A549 (cell line): Measurements from ENCODE around the gene WDR62. TPM values are rescaled to one million over a fixed set of nuclear protein-coding genes. Genes with fewer than 3 reads are reported as not detected.

Experiments used
- ATAC-seq, 2 experiments: fragments of 200-7000 bp in 1 of 2; fragments of >200 bp in 1 of 2; cut with Nextera tagmentation in 1 of 2; cut with Tn5 transposase in 1 of 2; 3 replicates each; pipeline versions ENCODE4 v1.8.0 to v1.9.1; 2018 to 2020; ENCODE audit warnings: mild to moderate bottlenecking in 1 of 2, moderate library complexity in 1 of 2
- CTCF ChIA-PET: fragments of 300-600 bp; sonication (Branson Sonifier 250); formaldehyde crosslinking; extraction: SDS; loops from one replicate; lab custom pipeline; 2021; ENCODE audit warnings: antibody characterized with exemption, inconsistent platforms; lab: Yijun Ruan, JAX
- POLR2A ChIA-PET: fragments of 350-600 bp; formaldehyde crosslinking; extraction: SDS; loops from one replicate; lab custom pipeline; 2021; ENCODE audit warnings: antibody characterized with exemption, inconsistent platforms; lab: Yijun Ruan, JAX
- DNase-seq, 2 experiments: peaks; one replicate each; pipeline versions ENCODE4 v3.0.0 to v3.0.0-alpha.2; 2011 to 2016; ENCODE audit warnings: low read depth in 1 of 2, low spot score in 1 of 2
- FAIRE-seq: peaks from 2 replicates; lab custom pipeline; 2011; peaks lifted over from hg19 to GRCh38; lab: Jason Lieb, UNC
- H3K27ac ChIP-seq, 2 experiments: fragments of >200 bp; sonication (Bioruptor Twin); formaldehyde crosslinking; 3 replicates each; pipeline ENCODE4 v1.5.1; 2016 to 2017
- H3K4me1 ChIP-seq: fragments of >200 bp; sonication (Bioruptor Twin); formaldehyde crosslinking; 3 replicates; pipeline ENCODE4 v1.6.1; 2016
- H3K4me2 ChIP-seq: fragments of >200 bp; sonication (Bioruptor Twin); formaldehyde crosslinking; 3 replicates; pipeline ENCODE4 v1.6.1; 2016
- H3K4me3 ChIP-seq: fragments of >200 bp; sonication (Bioruptor Twin); formaldehyde crosslinking; 3 replicates; pipeline ENCODE4 v1.5.1; 2016
- H3K9me3 ChIP-seq: fragments of >200 bp; sonication (Bioruptor Twin); formaldehyde crosslinking; 3 replicates; pipeline ENCODE4 v1.6.1; 2016
- ATOH8 ChIP-seq: fragments of 250-450 bp; sonication (Bioruptor Pico); IDR thresholded peaks from 2 replicates; pipeline ENCODE4 v1.5.0; 2020; ENCODE audit warnings: low read depth, mild to moderate bottlenecking, moderate library complexity
- BCL3 ChIP-seq: fragments of >200 bp; sonication (Bioruptor Twin); formaldehyde crosslinking; IDR thresholded peaks from 3 replicates; pipeline ENCODE4 v1.6.1; 2016
- CEBPB ChIP-seq, 2 experiments: fragments of >200 bp in 1 of 2; sonication (Bioruptor Twin) in 1 of 2; formaldehyde crosslinking in 1 of 2; IDR thresholded peaks; 2 replicates each; pipeline ENCODE4 v1.6.1; 2012 to 2016
- CHD2 ChIP-seq: fragments of 150-350 bp; IDR thresholded peaks from 2 replicates; pipeline ENCODE4 v1.6.1; 2014; ENCODE audit warnings: low read length; ENCODE audit not compliant: partially characterized antibody
- CHD4 ChIP-seq: fragments of 200-600 bp; sonication (generic); IDR thresholded peaks from 2 replicates; pipeline ENCODE4 v1.6.1; 2016; ENCODE audit warnings: antibody characterized with exemption, mild to moderate bottlenecking, borderline replicate concordance
- EHMT2 ChIP-seq: fragments of 200-600 bp; sonication (generic); IDR thresholded peaks from 2 replicates; pipeline ENCODE4 v1.6.1; 2016; ENCODE audit warnings: antibody characterized with exemption, low read depth, mild to moderate bottlenecking, moderate library complexity
- EP300 ChIP-seq, 2 experiments: fragments of >200 bp; sonication (Bioruptor Twin); formaldehyde crosslinking; IDR thresholded peaks; 2 replicates in 1 of 2; 3 replicates in 1 of 2; pipeline ENCODE4 v1.6.1; 2016 to 2017
- ESRRA ChIP-seq: fragments of 150-350 bp; IDR thresholded peaks from 2 replicates; pipeline ENCODE4 v1.6.1; 2014; ENCODE audit warnings: mild to moderate bottlenecking, low read length, borderline replicate concordance
- FOSB ChIP-seq: fragments of 250-450 bp; sonication (Bioruptor Pico); IDR thresholded peaks from 2 replicates; pipeline ENCODE4 v1.5.0; 2020; ENCODE audit warnings: mild to moderate bottlenecking, moderate library complexity
- FOSL2 ChIP-seq, 2 experiments: fragments of 450-650 bp in 1 of 2; fragments of >200 bp in 1 of 2; sonication (Bioruptor Twin) in 1 of 2; formaldehyde crosslinking; IDR thresholded peaks; 2 replicates each; pipeline versions ENCODE4 v1.5.0 to v1.6.1; 2016 to 2020; ENCODE audit warnings: mild to moderate bottlenecking in 1 of 2, moderate library complexity in 1 of 2
- FOXS1 ChIP-seq: fragments of 250-450 bp; sonication (Bioruptor Pico); IDR thresholded peaks from 2 replicates; pipeline ENCODE4 v1.5.0; 2020; ENCODE audit warnings: mild to moderate bottlenecking, moderate library complexity
- HDAC2 ChIP-seq: fragments of 200-600 bp; sonication (generic); IDR thresholded peaks from 2 replicates; pipeline ENCODE4 v1.6.1; 2016
- HES2 ChIP-seq: fragments of >200 bp; sonication (Bioruptor Twin); formaldehyde crosslinking; IDR thresholded peaks from 2 replicates; pipeline ENCODE4 v1.6.1; 2016
- HEYL ChIP-seq: fragments of 250-450 bp; sonication (Bioruptor Pico); IDR thresholded peaks from 2 replicates; pipeline ENCODE4 v1.8.0; 2021; ENCODE audit warnings: mild to moderate bottlenecking, moderate library complexity
- HOXB5 ChIP-seq: fragments of 250-450 bp; sonication (Bioruptor Pico); IDR thresholded peaks from 2 replicates; pipeline ENCODE4 v1.5.0; 2020; ENCODE audit warnings: mild to moderate bottlenecking, moderate library complexity
- JUN ChIP-seq, 2 experiments: fragments of >200 bp; sonication (Bioruptor Twin); formaldehyde crosslinking; IDR thresholded peaks; 2 replicates in 1 of 2; 3 replicates in 1 of 2; pipeline ENCODE4 v1.6.1; 2016 to 2017
- JUNB ChIP-seq: fragments of >200 bp; sonication (Bioruptor Twin); formaldehyde crosslinking; IDR thresholded peaks from 2 replicates; pipeline ENCODE4 v1.6.1; 2016
- KDM1A ChIP-seq: fragments of 200-600 bp; sonication (generic); IDR thresholded peaks from 2 replicates; pipeline ENCODE4 v1.6.1; 2016; ENCODE audit warnings: low read depth, mild to moderate bottlenecking
- MYC ChIP-seq: IDR thresholded peaks from 2 replicates; pipeline ENCODE4 v1.6.1; 2012; ENCODE audit warnings: mild to moderate bottlenecking, inconsistent platforms, low read length, improper control_type of control experiment, borderline replicate concordance
- NFE2L2 ChIP-seq: fragments of 150-350 bp; conservative IDR thresholded peaks from 2 replicates; pipeline ENCODE4 v1.6.1; 2014; ENCODE audit warnings: low read length
- PBX3 ChIP-seq: IDR thresholded peaks from 2 replicates; pipeline ENCODE4 v1.6.1; 2012
- PHF8 ChIP-seq: fragments of 200-600 bp; sonication (generic); IDR thresholded peaks from 2 replicates; pipeline ENCODE4 v1.6.1; 2016; ENCODE audit warnings: low read depth, mild to moderate bottlenecking, antibody characterized with exemption, moderate library complexity, borderline replicate concordance
- POLR2A ChIP-seq: IDR thresholded peaks from 2 replicates; pipeline ENCODE4 v1.6.1; 2012; ENCODE audit warnings: mild to moderate bottlenecking, low read length
- POLR2AphosphoS2 ChIP-seq: conservative IDR thresholded peaks from 2 replicates; pipeline ENCODE4 v1.6.1; 2012; ENCODE audit warnings: low read length, improper control_type of control experiment, inconsistent platforms
- RAD21 ChIP-seq, 2 experiments: fragments of >200 bp in 1 of 2; sonication (Bioruptor Twin) in 1 of 2; formaldehyde crosslinking in 1 of 2; IDR thresholded peaks in 1 of 2; conservative IDR thresholded peaks in 1 of 2; 2 replicates in 1 of 2; 3 replicates in 1 of 2; pipeline ENCODE4 v1.6.1; 2012 to 2018; ENCODE audit warnings: inconsistent platforms in 1 of 2
- RARB ChIP-seq: fragments of 250-450 bp; sonication (Bioruptor Pico); IDR thresholded peaks from 2 replicates; pipeline ENCODE4 v1.8.0; 2021; ENCODE audit warnings: mild to moderate bottlenecking, moderate library complexity
- SREBF2 ChIP-seq: fragments of 450-650 bp; IDR thresholded peaks from 2 replicates; pipeline ENCODE4 v1.6.1; 2014; ENCODE audit warnings: mild to moderate bottlenecking, moderate library complexity
- TFCP2L1 ChIP-seq: fragments of 250-450 bp; sonication (Bioruptor Pico); IDR thresholded peaks from 2 replicates; pipeline ENCODE4 v1.5.0; 2021; ENCODE audit warnings: mild to moderate bottlenecking
- TP53 ChIP-seq: fragments of 250-450 bp; sonication (Bioruptor Pico); IDR thresholded peaks from 2 replicates; pipeline ENCODE4 v1.5.0; 2021; ENCODE audit warnings: mild to moderate bottlenecking, moderate library complexity
- USF2 ChIP-seq: fragments of 450-650 bp; IDR thresholded peaks from 2 replicates; pipeline ENCODE4 v1.6.1; 2014; ENCODE audit warnings: antibody characterized with exemption
- ZNF302 ChIP-seq: fragments of 250-450 bp; sonication (Bioruptor Pico); IDR thresholded peaks from 2 replicates; pipeline ENCODE4 v1.9.0; 2021; ENCODE audit warnings: inconsistent platforms, mild to moderate bottlenecking, moderate library complexity
- WGBS: methylation state at CpG from one replicate; pipeline ENCODE4 v1.1.6; 2017; ENCODE audit errors: missing lambda C conversion rate; 5-methylcytosine and 5-hydroxymethylcytosine counted together
- polyA plus RNA-seq, 4 experiments: library from polyadenylated mRNA; depleted of rRNA in 3 of 4; stranded (reverse); fragments of >200 nt; fragmentation: RNase III in 1 of 4; extraction: RNeasy Plus Mini Kit Qiagen cat#74134 plus additional on column Dnase treatment in 1 of 4; gene quantifications; 2 replicates in 3 of 4; 3 replicates in 1 of 4; pipeline ENCODE4 v1.2.3, GENCODE V29; 2011 to 2017

WDR62 gene
- polyA plus RNA-seq, 2 of the 4 experiments (the other 2 are of a cell fraction) = 15.5 to 32.9 TPM

GRCh38 chr19:36139120-36139472 lies 84.4 kb downstream of the WDR62 start:
- peaks cover 37% of the 10 kb centered on the region for H3K4me1 ChIP-seq
- no peak for TF ChIP-seq FOXS1 (CRISPR knock-in tag)
- no peak for TF ChIP-seq CHD2
- no peak for TF ChIP-seq HDAC2
- no peak for TF ChIP-seq CEBPB (IDR thresholded peaks at IDR 0.05)
- no peak for TF ChIP-seq JUN (IDR thresholded peaks at IDR 0.05)
- no peak for TF ChIP-seq HES2
- no peak for TF ChIP-seq NFE2L2
- TF ChIP-seq CHD4 = peak; percentile 28; the same call in 1 of the 2 replicates
- TF ChIP-seq EHMT2 = no peak
- TF ChIP-seq TP53 (CRISPR knock-in tag) = no peak
- no peak for TF ChIP-seq USF2
- TF ChIP-seq JUNB = no peak
- TF ChIP-seq KDM1A = no peak
- 0 out of 2 replicates have a peak, but pooled peaks have one; percentile 25 for TF ChIP-seq RARB (CRISPR knock-in tag)
- no peak for TF ChIP-seq MYC
- no peak for TF ChIP-seq PHF8
- TF ChIP-seq ESRRA = no peak
- TF ChIP-seq FOSL2 (IDR thresholded peaks at IDR 0.05) = no peak
- no peak for TF ChIP-seq FOSL2 (CRISPR knock-in tag; IDR thresholded peaks at IDR 0.05)
- TF ChIP-seq ZNF302 (CRISPR knock-in tag) = no peak
- no peak for TF ChIP-seq POLR2AphosphoS2
- TF ChIP-seq EP300 (IDR thresholded peaks at IDR 0.05) = no peak
- TF ChIP-seq RAD21 (conservative IDR thresholded peaks at IDR 0.05 in 1 of 2, IDR thresholded peaks at IDR 0.05 in 1 of 2) = 0 out of 5 replicates have a peak, but pooled peaks of 1 of the 2 experiments have one; percentile 3
- TF ChIP-seq, all 56 proteins: peak for 3
- ATAC-seq (no peak), FAIRE-seq (no peak), DNase-seq (no peak)
- ChIA-PET CTCF (interaction anchor here (0.6 to 6.7 kb wide), 9 partner anchors 9 to 73 kb away, joined by 3 to 81 read pairs (median 3); no protein-coding TSS in a partner anchor), POLR2A (interaction anchor here (0.5 to 2.0 kb wide), 11 partner anchors 10 to 389 kb away, joined by 3 to 57 read pairs (median 5); partner anchors contain the start of genes POLR2I, TBCB, THAP8 and ZNF146)
- Histone ChIP-seq H3K9me3 (no peaks in the 10 kb centered on the region), H3K27ac (peak overlapping the region; percentile 93 to 95), H3K4me3 (peak overlapping the region; percentile 75), H3K4me2 (peak overlapping the region; percentile 79)
- WGBS = 39% methylated on average over 7 of the region's 7 CpGs

GRCh38 chr19:36139473-36140303 lies 85.0 kb downstream of the WDR62 start, which contains the start of gene CAPNS1:
Gene CAPNS1, plus strand, starts transcription at chr19:36140066. Its CDS starts 946 bp downstream, at chr19:36141012.
- no peaks in the 10 kb centered on the region for H3K9me3 ChIP-seq
- peak within 1 kb of the TSS; percentile 93 to 95 for H3K27ac ChIP-seq
- peak within 1 kb of the TSS; percentile 75 for H3K4me3 ChIP-seq
- H3K4me2 ChIP-seq = peak within 1 kb of the TSS; percentile 79
- POLR2A ChIA-PET = interaction anchor here (0.5 to 2.0 kb wide), 11 partner anchors 10 to 389 kb away, joined by 3 to 57 read pairs (median 5); partner anchors contain the start of genes POLR2I, TBCB, THAP8 and ZNF146
- H3K4me1 ChIP-seq = peaks cover 37% of the 10 kb centered on the region
- ATAC-seq (peak; percentile 77 to 85), DNase-seq (peak; percentile 99), FAIRE-seq (peak; percentile 97)
- CTCF ChIA-PET = interaction anchor here (0.6 to 6.7 kb wide), 9 partner anchors 9 to 74 kb away, joined by 3 to 75 read pairs (median 4); no protein-coding TSS in a partner anchor
- WGBS = 2% methylated on average over 72 of the region's 75 CpGs
- TF ChIP-seq KDM1A = no peak
- peak; percentile 40; the same call in 1 of the 2 replicates for TF ChIP-seq HOXB5 (CRISPR knock-in tag)
- no peak for TF ChIP-seq FOSB (CRISPR knock-in tag)
- no peak for TF ChIP-seq TFCP2L1 (CRISPR knock-in tag)
- TF ChIP-seq HEYL (CRISPR knock-in tag) = no peak
- 0 out of 2 replicates have a peak, but pooled peaks have one; percentile 11 for TF ChIP-seq USF2
- peak; percentile 91 for TF ChIP-seq PBX3
- peak; percentile 83 for TF ChIP-seq POLR2A
- peak; percentile 60; the same call in 1 of the 2 replicates for TF ChIP-seq ATOH8 (CRISPR knock-in tag)
- TF ChIP-seq ESRRA = no peak
- no peak for TF ChIP-seq SREBF2
- TF ChIP-seq EP300 (IDR thresholded peaks at IDR 0.05) = no peak; a peak in 1 of 5 replicates
- peak in 1 of 2 experiments; percentile 7; a peak in 1 of 5 replicates for TF ChIP-seq RAD21 (conservative IDR thresholded peaks at IDR 0.05 in 1 of 2, IDR thresholded peaks at IDR 0.05 in 1 of 2)
- peak; percentile 91 for TF ChIP-seq BCL3
- no peak for TF ChIP-seq HES2
